AG04450 (cell line): ENCODE results near the gene FBXO10. TPM values are rescaled to one million over a fixed set of nuclear protein-coding genes. Genes with fewer than 3 reads are reported as not detected.

ENCODE experiments used
- CTCF ChIA-PET: fragments of 300-600, 350-600 bp; formaldehyde crosslinking; extraction: SDS; loops from one replicate; lab custom pipeline; 2022; ENCODE audit warnings: antibody characterized with exemption, inconsistent platforms; lab: Charles Lee
- POLR2A ChIA-PET: fragments of 350-600 bp; formaldehyde crosslinking; extraction: SDS; loops from one replicate; lab custom pipeline; 2021; ENCODE audit warnings: antibody characterized with exemption, inconsistent platforms; lab: Yijun Ruan, JAX
- DNase-seq: peaks from one replicate; pipeline ENCODE4 v3.0.0-alpha.2; 2011; ENCODE audit warnings: low read depth, low spot score
- H3K27ac ChIP-seq: one replicate; pipeline ENCODE4 v1.5.1; 2012; ENCODE audit warnings: low read depth, low read length, control low read depth
- H3K27me3 ChIP-seq: one replicate; pipeline ENCODE4 v1.6.0; 2012; ENCODE audit warnings: low read length; ENCODE audit not compliant: control insufficient read depth, insufficient read depth
- H3K4me3 ChIP-seq: 2 replicates; pipeline ENCODE4 v1.5.1; 2011; ENCODE audit warnings: mild to moderate bottlenecking, low read depth, low read length, control low read depth
- H3K9me3 ChIP-seq: 2 replicates; pipeline ENCODE4 v1.5.1; 2012; ENCODE audit warnings: low read length; ENCODE audit not compliant: control insufficient read depth, insufficient read depth
- polyA plus RNA-seq: library from polyadenylated mRNA; depleted of rRNA; stranded (reverse); fragments of >200 nt; gene quantifications from 2 replicates; pipeline ENCODE4 v1.2.3, GENCODE V29; 2011
- TF ChIP-seq, protein P1 (sequence below): IDR thresholded peaks from 2 replicates; pipeline ENCODE4 v1.5.1; 2011; ENCODE audit warnings: low read depth, low read length, control low read depth, inconsistent platforms

The FBXO10 gene
- polyA plus RNA-seq, 1 experiment, result 9.7 TPM

- H3K4me3 ChIP-seq, result no peak overlapping the region
- no peak for DNase-seq
- no peak overlapping the region for H3K27ac ChIP-seq
- ChIA-PET CTCF (no interaction called here), POLR2A (no interaction called here)
- H3K9me3 ChIP-seq, result no peaks in the 10 kb centered on the region; the same call in 1 of the 2 replicates
- peaks cover 14% of the 10 kb centered on the region for H3K27me3 ChIP-seq
- TF ChIP-seq, protein P1, sequence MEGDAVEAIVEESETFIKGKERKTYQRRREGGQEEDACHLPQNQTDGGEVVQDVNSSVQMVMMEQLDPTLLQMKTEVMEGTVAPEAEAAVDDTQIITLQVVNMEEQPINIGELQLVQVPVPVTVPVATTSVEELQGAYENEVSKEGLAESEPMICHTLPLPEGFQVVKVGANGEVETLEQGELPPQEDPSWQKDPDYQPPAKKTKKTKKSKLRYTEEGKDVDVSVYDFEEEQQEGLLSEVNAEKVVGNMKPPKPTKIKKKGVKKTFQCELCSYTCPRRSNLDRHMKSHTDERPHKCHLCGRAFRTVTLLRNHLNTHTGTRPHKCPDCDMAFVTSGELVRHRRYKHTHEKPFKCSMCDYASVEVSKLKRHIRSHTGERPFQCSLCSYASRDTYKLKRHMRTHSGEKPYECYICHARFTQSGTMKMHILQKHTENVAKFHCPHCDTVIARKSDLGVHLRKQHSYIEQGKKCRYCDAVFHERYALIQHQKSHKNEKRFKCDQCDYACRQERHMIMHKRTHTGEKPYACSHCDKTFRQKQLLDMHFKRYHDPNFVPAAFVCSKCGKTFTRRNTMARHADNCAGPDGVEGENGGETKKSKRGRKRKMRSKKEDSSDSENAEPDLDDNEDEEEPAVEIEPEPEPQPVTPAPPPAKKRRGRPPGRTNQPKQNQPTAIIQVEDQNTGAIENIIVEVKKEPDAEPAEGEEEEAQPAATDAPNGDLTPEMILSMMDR, result no peak
Observed at GRCh38 chr9:37596504-37596903, 20.3 kb upstream of the FBXO10 start.

DNA sequence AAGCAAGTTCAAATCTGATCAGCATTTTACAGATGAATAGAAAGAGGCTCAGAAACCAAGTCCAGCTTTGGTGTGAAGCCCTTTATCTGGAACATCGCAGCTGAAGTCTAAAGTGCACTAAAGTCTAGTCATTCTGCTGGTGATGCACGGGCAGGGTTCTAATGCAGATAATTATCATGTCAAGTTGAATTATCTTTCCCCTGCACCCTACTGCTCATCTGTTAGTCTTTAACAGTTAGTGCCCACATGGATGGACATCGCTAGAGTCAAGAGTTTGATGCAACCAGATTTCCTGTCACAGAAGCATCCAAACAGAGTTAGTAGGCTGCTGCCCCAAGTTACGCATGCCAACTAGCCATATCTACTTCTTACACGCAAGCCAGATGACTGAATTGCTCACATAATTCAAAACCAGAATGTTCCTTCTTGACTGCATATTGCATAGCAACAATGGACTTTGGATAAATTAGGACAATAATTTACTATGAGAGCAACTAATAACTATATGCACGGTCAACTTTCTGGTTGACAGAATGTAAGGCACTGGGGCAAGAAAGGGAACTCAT is 17.8 kb upstream of the FBXO10 start:
- Histone ChIP-seq H3K4me3 (no peak overlapping the region), H3K27me3 (peaks cover 7% of the 10 kb centered on the region), H3K27ac (peak overlapping the region; percentile 2), H3K9me3 (no peaks in the 10 kb centered on the region; the same call in 1 of the 2 replicates)
- POLR2A ChIA-PET, result interaction anchor here (1.1 kb wide), 1 partner anchor 18 kb away, joined by 3 read pairs; the partner anchor contains the start of gene FBXO10
- TF ChIP-seq, protein P1, result no peak
- DNase-seq, result no peak
- CTCF ChIA-PET, result interaction anchor here (0.6 to 1.7 kb wide), 7 partner anchors 11 to 54 kb away, joined by 3 to 10 read pairs (median 4); partner anchors contain the start of gene FBXO10

DNA sequence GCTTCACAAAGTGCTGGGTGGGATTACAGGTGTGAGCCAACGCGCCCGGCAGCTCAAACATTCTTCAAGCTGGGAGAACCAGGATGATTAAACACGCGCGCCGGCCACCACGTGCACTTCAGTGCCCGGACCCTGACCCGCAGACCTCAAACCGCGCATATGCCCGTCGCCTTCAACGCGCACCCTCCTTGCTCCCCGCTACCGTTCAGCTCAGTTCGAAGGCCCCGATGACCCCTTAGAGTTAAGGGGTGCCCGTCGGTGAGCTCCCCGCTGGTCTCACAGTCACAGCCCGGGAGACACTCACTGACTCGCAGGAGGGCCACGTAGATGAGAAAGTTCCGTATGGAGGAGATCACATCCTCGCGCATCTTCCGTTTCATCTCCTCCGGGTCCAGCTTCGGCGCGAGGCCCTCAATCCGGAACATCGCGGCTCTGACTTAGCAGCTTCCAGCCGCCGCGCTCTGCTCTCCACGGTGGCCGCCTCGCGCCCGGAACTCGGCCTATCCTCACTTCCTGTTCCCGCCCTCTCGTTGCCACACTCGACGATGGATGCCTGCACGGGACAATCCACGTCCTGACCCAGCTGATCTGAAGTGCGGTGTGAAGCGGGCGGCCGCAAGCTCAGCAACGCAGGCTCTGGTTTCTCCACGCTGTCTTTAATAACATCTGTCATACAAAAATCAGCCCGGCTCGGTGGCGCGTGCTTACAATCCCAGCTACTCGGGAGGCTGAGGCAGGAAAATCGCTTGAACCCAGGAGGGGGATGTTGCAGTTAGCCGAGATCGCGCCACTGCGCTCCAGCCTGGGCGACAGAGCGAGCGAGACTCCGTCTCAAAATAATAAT is 16.1 kb upstream of the FBXO10 start, which contains the start of gene TOMM5:
TOMM5 (minus strand) TSS at position 490 of the 844 bp plus-strand sequence; CDS start at position 425, 65 bp downstream.
- H3K4me3 ChIP-seq, result peak within 1 kb of the TSS; percentile 99
- CTCF ChIA-PET, result interaction anchor here (0.5 to 2.1 kb wide), 3 partner anchors 11 to 111 kb away, joined by 3 to 10 read pairs (median 8); no protein-coding TSS in a partner anchor
- DNase-seq, result peak; percentile 84
- no peaks in the 10 kb centered on the region; the same call in 1 of the 2 replicates for H3K9me3 ChIP-seq
- H3K27me3 ChIP-seq, result peaks cover 7% of the 10 kb centered on the region
- peak within 1 kb of the TSS; percentile 86 for H3K27ac ChIP-seq
- TF ChIP-seq, protein P1, result no peak
- POLR2A ChIA-PET, result interaction anchor here (0.7 to 1.7 kb wide), 7 partner anchors 13 to 822 kb away, joined by 3 to 21 read pairs (median 6); partner anchors contain the start of genes DCAF10, EXOSC3, FBXO10 and ZBTB5

DNA sequence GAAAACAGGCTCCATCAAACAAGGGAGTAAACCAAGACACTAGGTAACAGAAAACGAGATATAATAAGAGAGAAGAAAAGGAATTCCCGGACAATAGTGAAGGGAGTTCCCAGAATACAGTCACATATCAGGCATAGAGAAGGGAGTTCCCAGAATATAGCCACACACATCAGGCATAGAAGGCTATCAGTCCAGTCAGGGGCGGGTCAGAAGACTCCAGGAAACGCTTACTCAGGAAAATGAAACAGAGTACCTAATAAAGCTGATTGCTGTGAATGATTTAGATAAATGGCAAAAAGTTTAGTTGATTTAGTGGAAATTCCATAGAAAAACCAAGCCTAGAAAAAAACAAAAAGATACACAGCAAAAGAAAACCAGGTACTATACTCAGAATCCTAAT is 11.3 kb upstream of the FBXO10 start:
- Histone ChIP-seq H3K27ac (no peak overlapping the region), H3K4me3 (no peak overlapping the region), H3K9me3 (no peaks in the 10 kb centered on the region; the same call in 1 of the 2 replicates), H3K27me3 (no peaks in the 10 kb centered on the region)
- ChIA-PET CTCF (no interaction called here), POLR2A (no interaction called here)
- no peak for DNase-seq
- TF ChIP-seq, protein P1, result no peak
